GM23248 (cell line): ENCODE measurements around the gene TRAF2. TPM values are rescaled to one million over a fixed set of nuclear protein-coding genes. Genes with fewer than 3 reads are reported as not detected.

Experiments used
- DNase-seq: peaks from one replicate; pipeline ENCODE4 v3.0.0-alpha.2; 2015
- H2AFZ ChIP-seq: fragments of 200-600 bp; sonication (generic); 2 replicates; pipeline ENCODE4 v1.6.1; 2016; ENCODE audit warnings: antibody characterized with exemption
- H3F3A ChIP-seq: fragments of 200-600 bp; sonication (generic); 2 replicates; pipeline ENCODE4 v1.6.1; 2016; ENCODE audit warnings: mild to moderate bottlenecking, antibody characterized with exemption, mixed run types; ENCODE audit not compliant: insufficient read depth
- H3K27ac ChIP-seq: fragments of 200-600 bp; sonication (generic); 2 replicates; pipeline ENCODE4 v1.5.1; 2016; ENCODE audit warnings: mild to moderate bottlenecking
- H3K27me3 ChIP-seq: fragments of 200-600 bp; sonication (generic); replicated peaks from 2 replicates; pipeline ENCODE4 v1.6.1; 2016; ENCODE audit warnings: mild to moderate bottlenecking; ENCODE audit not compliant: insufficient read depth
- H3K36me3 ChIP-seq: fragments of 200-600 bp; sonication (generic); 2 replicates; pipeline ENCODE4 v1.6.1; 2016; ENCODE audit warnings: low read depth, mild to moderate bottlenecking
- H3K4me1 ChIP-seq: fragments of 200-600 bp; sonication (generic); 2 replicates; pipeline ENCODE4 v1.6.1; 2016; ENCODE audit warnings: mild to moderate bottlenecking; ENCODE audit not compliant: insufficient read depth
- H3K4me2 ChIP-seq: fragments of 200-600 bp; sonication (generic); one replicate; pipeline ENCODE4 v1.6.1; 2016; ENCODE audit warnings: mild to moderate bottlenecking; ENCODE audit not compliant: unreplicated experiment
- H3K4me3 ChIP-seq: fragments of 200-600 bp; sonication (generic); 2 replicates; pipeline ENCODE4 v1.5.1; 2016; ENCODE audit warnings: mild to moderate bottlenecking
- H3K79me2 ChIP-seq: fragments of 200-600 bp; sonication (generic); 2 replicates; pipeline ENCODE4 v1.6.1; 2016; ENCODE audit warnings: mild to moderate bottlenecking; ENCODE audit not compliant: insufficient read depth
- H3K9ac ChIP-seq: fragments of 200-600 bp; sonication (generic); 2 replicates; pipeline ENCODE4 v1.6.1; 2016; ENCODE audit warnings: mild to moderate bottlenecking
- H3K9me2 ChIP-seq: fragments of 200-600 bp; sonication (generic); 2 replicates; pipeline ENCODE4 v1.6.1; 2016; ENCODE audit warnings: mixed run types, mild to moderate bottlenecking, moderate library complexity; ENCODE audit not compliant: insufficient read depth
- H3K9me3 ChIP-seq: fragments of 200-600 bp; sonication (generic); one replicate; pipeline ENCODE4 v1.6.1; 2017; ENCODE audit warnings: low read depth
- H4K20me1 ChIP-seq: fragments of 200-600 bp; sonication (generic); 2 replicates; pipeline ENCODE4 v1.6.0; 2016; ENCODE audit not compliant: insufficient read depth
- EZH2 ChIP-seq: fragments of 200-600 bp; sonication (generic); IDR thresholded peaks from 2 replicates; pipeline ENCODE4 v1.6.1; 2018; ENCODE audit warnings: antibody characterized with exemption, mild to moderate bottlenecking; ENCODE audit not compliant: insufficient read depth, poor library complexity, severe bottlenecking
- EZH2phosphoT487 ChIP-seq: fragments of 200-600 bp; sonication (generic); IDR thresholded peaks from 2 replicates; pipeline ENCODE4 v1.6.1; 2018; ENCODE audit warnings: antibody characterized with exemption, moderate library complexity, mild to moderate bottlenecking, low read depth; ENCODE audit not compliant: insufficient read depth
- WGBS, 2 experiments: methylation state at CpG; one replicate each; pipeline ENCODE4 v1.1.6; 2015 to 2017; ENCODE audit warnings: low lambda C conversion rate in 2 of 2, low coverage in 1 of 2; ENCODE audit errors: missing lambda C conversion rate in 2 of 2; 5-methylcytosine and 5-hydroxymethylcytosine counted together
- in situ Hi-C: fragments of 300-500 bp; cut with MboI; formaldehyde crosslinking; loops from 2 replicates; pipeline ENCODE4 v1.15.0; 2020
- polyA plus RNA-seq: library from polyadenylated mRNA; unstranded; fragments of >200 nt; fragmentation: Nextera tagmentation; extraction: Ambion mirVana; gene quantifications from 2 replicates; pipeline ENCODE4 v1.2.1, GENCODE V29; 2016
- total RNA-seq: library from RNA; depleted of rRNA; stranded (reverse); fragments of >200 nt; shearing (Covaris generic); gene quantifications from 2 replicates; pipeline ENCODE4 v1.2.3, GENCODE V29; 2014

Gene TRAF2
- total and polyA plus RNA-seq, 2 experiments from 2014 or later, result 8.1 to 15.0 TPM

DNA sequence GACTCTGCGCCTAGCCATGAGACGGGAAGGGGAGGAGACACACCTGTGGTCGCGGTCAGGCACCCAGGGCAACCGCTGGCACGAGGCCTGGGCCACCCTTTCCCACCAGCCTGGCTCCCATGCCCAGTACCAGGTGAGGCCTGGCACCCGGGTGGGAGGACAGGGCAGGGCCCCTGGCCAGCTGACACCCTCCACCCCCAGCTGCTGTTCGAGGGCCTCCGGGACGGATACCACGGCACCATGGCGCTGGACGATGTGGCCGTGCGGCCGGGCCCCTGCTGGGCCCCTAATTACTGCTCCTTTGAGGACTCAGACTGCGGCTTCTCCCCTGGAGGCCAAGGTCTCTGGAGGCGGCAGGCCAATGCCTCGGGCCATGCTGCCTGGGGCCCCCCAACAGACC is 29.1 kb upstream of the TRAF2 start:
- Histone ChIP-seq H3K4me3 (no peak overlapping the region), H3K27ac (no peak overlapping the region), H3K36me3 (peaks cover under 1% of the 10 kb centered on the region; the same call in 1 of the 2 replicates), H2AFZ (no peak overlapping the region), H3K9me2 (no peaks in the 10 kb centered on the region), H4K20me1 (no peaks in the 10 kb centered on the region), H3K4me2 (no peak overlapping the region), H3K27me3 (no peaks in the 10 kb centered on the region), H3K9me3 (no peaks in the 10 kb centered on the region), H3F3A (no peaks in the 10 kb centered on the region), H3K4me1 (no peaks in the 10 kb centered on the region), H3K9ac (no peak overlapping the region), H3K79me2 (no peaks in the 10 kb centered on the region)
- in situ Hi-C loops, result no loop called here
- DNase-seq, result no peak
- 96 to 97% methylated on average over 12 to 18 of the region's 19 CpGs for WGBS, 2 experiments
- TF ChIP-seq EZH2phosphoT487, result no peak
- no peak for TF ChIP-seq EZH2

- no peak overlapping the region for H3K4me3 ChIP-seq
- H3K79me2 ChIP-seq, result peaks cover 1% of the 10 kb centered on the region; the same call in 1 of the 2 replicates
- no peaks in the 10 kb centered on the region for H3K4me1 ChIP-seq
- no peak overlapping the region for H3K9ac ChIP-seq
- peaks cover 6% of the 10 kb centered on the region; the same call in 1 of the 2 replicates for H3K36me3 ChIP-seq
- no peak overlapping the region for H2AFZ ChIP-seq
- H3K9me3 ChIP-seq, result no peaks in the 10 kb centered on the region
- H3K4me2 ChIP-seq, result no peak overlapping the region
- DNase-seq, result no peak
- no peak overlapping the region for H3K27ac ChIP-seq
- no peaks in the 10 kb centered on the region for H3K27me3 ChIP-seq
- TF ChIP-seq EZH2phosphoT487 (no peak), EZH2 (no peak)
- in situ Hi-C loops, result no loop called here
- no peaks in the 10 kb centered on the region for H4K20me1 ChIP-seq
- H3F3A ChIP-seq, result no peaks in the 10 kb centered on the region
- H3K9me2 ChIP-seq, result no peaks in the 10 kb centered on the region
- WGBS, 2 experiments, result 80 to 88% methylated on average over 16 to 28 of the region's 29 CpGs
Observed at GRCh38 chr9:136857581-136858412, 28.5 kb upstream of the TRAF2 start.

DNA sequence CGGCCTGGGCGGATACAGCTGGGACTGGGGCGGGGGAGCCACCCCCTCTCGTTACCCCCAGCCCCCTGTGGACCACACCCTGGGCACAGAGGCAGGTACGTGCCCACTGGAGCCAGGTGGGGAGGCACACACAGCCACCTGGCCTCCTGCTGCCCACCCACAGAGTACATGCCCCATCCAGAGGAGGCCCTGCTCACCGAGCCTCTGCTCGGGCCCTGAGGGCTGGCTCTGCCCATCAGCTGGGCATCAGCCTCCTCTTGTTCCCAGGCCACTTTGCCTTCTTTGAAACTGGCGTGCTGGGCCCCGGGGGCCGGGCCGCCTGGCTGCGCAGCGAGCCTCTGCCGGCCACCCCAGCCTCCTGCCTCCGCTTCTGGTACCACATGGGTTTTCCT is 27.9 kb upstream of the TRAF2 start:
- peaks cover 6% of the 10 kb centered on the region for H3K36me3 ChIP-seq

DNA sequence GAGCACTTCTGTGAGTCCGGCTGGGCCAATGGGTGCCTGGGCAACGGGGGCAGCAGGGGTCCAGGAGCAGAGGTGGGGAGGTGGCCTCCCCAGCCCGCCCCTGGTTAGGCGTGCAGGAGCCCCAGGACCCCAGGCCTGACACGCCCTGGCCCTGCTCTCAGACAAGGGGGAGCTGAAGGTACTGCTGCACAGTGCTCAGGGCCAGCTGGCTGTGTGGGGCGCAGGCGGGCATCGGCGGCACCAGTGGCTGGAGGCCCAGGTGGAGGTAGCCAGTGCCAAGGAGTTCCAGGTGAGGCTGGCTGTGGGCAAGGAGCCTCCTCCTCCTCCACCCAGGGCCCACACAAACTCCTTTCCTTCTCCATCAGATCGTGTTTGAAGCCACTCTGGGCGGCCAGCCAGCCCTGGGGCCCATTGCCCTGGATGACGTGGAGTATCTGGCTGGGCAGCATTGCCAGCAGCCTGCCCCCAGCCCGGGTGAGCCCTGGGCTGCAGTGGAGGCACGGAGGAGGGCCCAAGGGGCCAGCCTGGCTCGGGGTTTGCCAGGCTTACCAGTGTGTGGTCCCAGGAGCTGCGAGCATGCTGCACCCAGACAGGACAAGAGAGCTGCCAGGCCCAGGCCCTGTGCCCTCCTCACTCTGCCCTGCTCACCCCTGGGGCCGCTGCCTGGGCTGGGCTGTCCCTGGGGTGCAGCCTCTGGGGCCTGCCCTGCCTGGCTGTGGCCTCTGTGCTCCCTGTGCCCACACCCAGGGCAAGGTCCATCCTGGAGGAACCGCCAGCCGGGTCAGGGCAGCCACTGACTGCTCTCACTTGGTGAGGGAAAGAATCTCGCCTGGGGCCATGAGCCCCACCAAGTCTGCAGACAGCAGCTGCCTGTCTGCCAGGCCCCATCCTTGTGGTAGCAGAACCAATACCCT is 27.2 kb upstream of the TRAF2 start:
- peaks cover 14% of the 10 kb centered on the region for H3K79me2 ChIP-seq
- no peaks in the 10 kb centered on the region for H3K4me1 ChIP-seq
- no peaks in the 10 kb centered on the region for H3K9me3 ChIP-seq
- no peak overlapping the region for H3K4me2 ChIP-seq
- H3K27me3 ChIP-seq, result no peaks in the 10 kb centered on the region
- H3F3A ChIP-seq, result no peaks in the 10 kb centered on the region
- no peak for TF ChIP-seq EZH2
- no peak for TF ChIP-seq EZH2phosphoT487
- H3K9me2 ChIP-seq, result no peaks in the 10 kb centered on the region
- peak overlapping the region; percentile 6; the same call in 1 of the 2 replicates for H3K9ac ChIP-seq
- H4K20me1 ChIP-seq, result no peaks in the 10 kb centered on the region
- peak overlapping the region; percentile 4 for H3K27ac ChIP-seq
- WGBS, 2 experiments, result 45 to 55% methylated on average over 16 to 20 of the region's 20 CpGs
- DNase-seq, result peak; percentile 81
- peaks cover 6% of the 10 kb centered on the region for H3K36me3 ChIP-seq
- no peak overlapping the region for H2AFZ ChIP-seq
- no peak overlapping the region for H3K4me3 ChIP-seq
- in situ Hi-C loops, result no loop called here

More for the DNA sequence above, 27.9 kb upstream of the TRAF2 start:
- Histone ChIP-seq H2AFZ (no peak overlapping the region), H3K4me1 (no peaks in the 10 kb centered on the region), H3K9me3 (no peaks in the 10 kb centered on the region), H3K79me2 (peaks cover 8% of the 10 kb centered on the region), H3K9ac (no peak overlapping the region), H3F3A (no peaks in the 10 kb centered on the region), H3K9me2 (no peaks in the 10 kb centered on the region), H3K27me3 (no peaks in the 10 kb centered on the region), H4K20me1 (no peaks in the 10 kb centered on the region), H3K4me3 (no peak overlapping the region), H3K27ac (no peak overlapping the region), H3K4me2 (no peak overlapping the region)
- 95 to 97% methylated on average over 13 to 15 of the region's 15 CpGs for WGBS, 2 experiments
- no peak for TF ChIP-seq EZH2
- no peak for TF ChIP-seq EZH2phosphoT487
- in situ Hi-C loops, result no loop called here
- DNase-seq, result no peak
